ENCODE measurements around the gene BBOX1.
"Not testable (repeated sequence)": the region's sequence is repeated elsewhere in the genome, so short reads cannot be mapped to it uniquely, and the experiment has no call there.

Gene BBOX1

DNA sequence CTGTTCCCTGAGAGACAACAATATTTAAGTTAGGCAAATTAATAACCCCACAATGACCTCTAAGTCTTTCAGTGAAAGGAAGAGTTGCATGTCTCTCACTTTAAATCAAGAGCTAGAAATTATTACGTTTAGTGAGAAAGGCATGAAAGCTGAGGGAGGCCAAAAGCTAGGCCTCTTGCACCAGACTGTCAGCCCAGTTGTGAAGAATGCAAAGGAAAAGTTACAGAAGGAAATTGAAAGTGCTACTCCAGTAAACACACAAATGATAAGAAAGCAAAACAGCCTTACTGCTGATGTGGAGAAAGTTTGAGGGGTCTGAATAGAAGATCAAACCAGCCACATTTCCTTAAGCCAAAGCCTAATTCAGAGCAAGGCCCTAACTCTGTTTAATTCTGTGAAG, 45.0 kb downstream of the BBOX1 start:
- no peak for DNase-seq

DNA sequence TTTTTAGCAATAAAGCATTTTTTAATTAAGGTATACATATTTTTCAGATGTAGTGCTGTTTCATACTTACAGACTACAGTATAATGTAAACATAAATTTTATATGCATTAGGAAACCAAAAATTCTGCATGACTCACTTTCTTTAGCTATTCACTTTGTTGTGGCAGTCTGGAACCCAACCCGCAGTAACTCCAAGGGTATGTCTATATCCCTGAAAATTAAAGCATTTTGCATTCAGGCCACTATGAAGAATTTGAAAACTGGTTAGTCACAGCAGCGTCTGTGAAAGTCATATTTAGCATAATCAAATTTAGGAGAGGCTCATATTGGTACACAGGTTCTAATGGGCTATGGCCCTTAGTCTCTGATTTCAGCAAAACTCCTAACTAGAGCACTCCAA, 46.8 kb downstream of the BBOX1 start:
- DNase-seq, result no peak

GRCh38 chr11:27088353-27088752, 47.7 kb downstream of the BBOX1 start:
- no peak for DNase-seq

DNA sequence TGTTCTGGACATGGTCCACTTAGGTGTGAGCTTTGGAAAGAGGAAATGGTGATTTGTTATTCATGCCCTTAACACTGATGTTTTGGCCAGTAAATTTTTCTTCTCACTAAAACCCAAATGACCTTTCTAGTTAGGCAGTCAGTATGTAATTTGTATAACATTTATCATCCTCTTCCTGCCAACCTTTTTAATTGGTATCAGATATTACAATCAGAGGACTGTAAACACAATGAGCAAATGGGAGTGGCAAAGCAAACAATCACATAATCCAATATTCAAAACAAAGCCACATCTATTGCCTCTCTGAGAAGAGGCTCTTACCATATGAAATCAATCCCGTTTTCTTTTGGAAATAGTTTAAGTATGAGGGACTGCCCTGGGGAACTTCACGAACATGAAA, 49.1 kb downstream of the BBOX1 start:
- DNase-seq, result no peak

GRCh38 chr11:27090357-27090948, 49.8 kb downstream of the BBOX1 start:
- not testable (repeated sequence) for DNase-seq

DNA sequence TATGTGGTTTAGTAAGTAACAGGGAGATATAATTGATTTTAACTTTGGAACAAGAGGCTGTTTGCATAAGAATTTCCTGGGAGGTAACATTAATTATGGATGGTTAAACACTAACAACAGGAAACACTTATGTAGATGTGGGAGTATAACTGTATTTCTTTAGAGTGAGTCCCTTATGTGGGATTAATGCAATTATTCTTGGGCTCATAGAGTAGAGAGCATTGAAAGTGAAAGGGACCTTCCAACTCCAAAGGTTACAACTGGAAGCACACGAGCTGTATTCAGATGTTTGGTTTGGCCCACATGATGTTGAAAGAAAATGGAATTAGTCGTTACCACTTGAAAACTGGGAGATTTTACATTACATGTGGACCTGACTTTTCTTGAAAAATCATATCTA, 53.5 kb downstream of the BBOX1 start:
- no peak for DNase-seq

- DNase-seq, result no peak
Measured at GRCh38 chr11:27095059-27095458, 54.4 kb downstream of the BBOX1 start.

GRCh38 chr11:27095887-27096286, 55.3 kb downstream of the BBOX1 start:
- no peak for DNase-seq

- DNase-seq, result no peak
Measured at GRCh38 chr11:27097551-27097950, 56.9 kb downstream of the BBOX1 start.

- no peak for DNase-seq
Measured at GRCh38 chr11:27100534-27100933, 59.9 kb downstream of the BBOX1 start.

- DNase-seq, result no peak
Measured at GRCh38 chr11:27107548-27107947, 66.9 kb downstream of the BBOX1 start.

- DNase-seq, result no peak
Measured at GRCh38 chr11:27108809-27109208, 68.2 kb downstream of the BBOX1 start.

GRCh38 chr11:27111896-27112295, 71.3 kb downstream of the BBOX1 start:
- DNase-seq, result no peak

- DNase-seq, result no peak
Measured at GRCh38 chr11:27112946-27113345, 72.3 kb downstream of the BBOX1 start.

DNA sequence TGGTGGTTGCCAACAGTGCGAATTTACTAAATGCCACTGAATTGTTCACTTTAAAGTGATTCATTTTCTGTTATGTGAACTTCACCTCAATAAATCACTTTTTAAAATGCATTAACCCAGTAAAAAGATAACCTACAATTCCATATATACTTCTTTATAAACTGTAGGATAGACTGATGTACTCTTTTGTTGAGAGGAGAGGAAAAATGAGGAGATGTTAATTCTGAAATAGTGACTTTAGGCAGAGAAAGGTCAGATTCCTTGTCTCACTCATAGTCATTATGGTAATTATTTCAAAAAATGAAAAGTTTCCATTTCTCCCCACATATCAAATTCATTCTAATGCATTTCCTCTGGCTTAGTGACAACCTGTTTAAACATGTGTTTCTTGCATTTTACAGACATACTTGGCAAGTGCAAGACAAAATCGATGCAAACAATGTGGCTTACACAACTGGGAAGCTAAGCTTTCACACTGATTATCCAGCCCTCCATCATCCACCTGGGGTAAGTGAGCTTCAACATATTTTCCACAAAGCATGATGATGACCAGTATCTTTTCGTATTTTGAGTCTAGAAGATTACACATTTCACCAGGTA, 74.5 kb downstream of the BBOX1 start:
- no peak for DNase-seq

- no peak for DNase-seq
Measured at GRCh38 chr11:27116684-27117083, 76.1 kb downstream of the BBOX1 start.

DNA sequence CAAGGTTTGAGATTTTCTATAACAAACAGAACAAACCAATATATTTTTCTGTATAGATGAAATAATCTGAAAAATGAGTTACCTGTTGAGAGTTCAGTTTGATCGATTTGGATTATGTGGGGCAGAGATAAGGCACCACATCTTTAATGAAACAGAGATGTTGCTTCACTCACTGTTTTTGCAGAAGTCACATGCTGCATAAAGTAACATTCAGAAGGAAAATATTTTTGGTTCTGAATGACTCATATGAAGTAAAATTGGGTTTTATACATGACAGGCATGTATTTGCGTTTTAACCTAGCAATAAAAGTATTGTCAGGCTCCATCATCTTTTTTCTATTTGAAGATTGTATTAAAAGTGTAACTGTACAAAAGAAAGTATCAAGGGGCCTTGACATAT, 77.8 kb downstream of the BBOX1 start:
- no peak for DNase-seq

DNA sequence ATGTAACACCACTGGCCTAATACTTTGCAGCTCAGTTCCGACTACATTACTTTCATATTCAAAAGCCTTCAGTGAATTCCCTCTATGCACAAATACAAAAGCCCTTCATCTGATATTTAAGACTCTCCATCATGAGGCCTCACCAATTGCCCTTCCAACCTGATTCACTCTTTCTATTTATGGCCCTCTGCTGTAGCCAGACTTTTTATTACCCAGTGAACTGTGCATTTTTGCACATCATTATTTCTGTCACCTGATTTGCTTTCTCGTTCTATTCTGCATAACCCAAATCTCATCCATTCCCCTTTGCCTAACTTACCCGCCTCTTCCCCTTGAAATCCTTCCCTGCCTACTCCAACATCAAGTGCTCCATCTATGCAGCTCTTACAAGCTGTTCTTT, 78.3 kb downstream of the BBOX1 start:
- no peak for DNase-seq

- DNase-seq, result no peak
Measured at GRCh38 chr11:27119396-27119795, 78.8 kb downstream of the BBOX1 start.

- DNase-seq, result no peak
Measured at GRCh38 chr11:27120211-27120610, 79.6 kb downstream of the BBOX1 start.

DNA sequence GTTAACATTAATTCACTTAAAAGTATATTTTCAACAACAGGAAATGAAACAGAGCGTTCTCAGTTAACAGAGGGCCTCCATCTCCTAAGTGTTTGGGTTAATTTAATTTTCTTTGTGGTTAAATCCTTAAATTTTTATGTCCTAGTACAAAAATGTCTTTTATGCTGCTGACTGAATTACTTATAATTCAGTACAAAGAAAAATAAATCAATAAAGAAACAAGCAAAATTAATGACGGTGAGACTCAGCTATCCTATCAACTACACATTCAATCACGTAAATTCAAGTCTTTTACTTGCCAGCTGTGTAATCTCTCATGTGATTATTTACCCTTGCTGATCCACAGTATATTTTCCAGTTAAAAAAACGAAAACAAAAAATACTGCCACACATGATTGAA, 81.4 kb downstream of the BBOX1 start:
- no peak for DNase-seq

DNA sequence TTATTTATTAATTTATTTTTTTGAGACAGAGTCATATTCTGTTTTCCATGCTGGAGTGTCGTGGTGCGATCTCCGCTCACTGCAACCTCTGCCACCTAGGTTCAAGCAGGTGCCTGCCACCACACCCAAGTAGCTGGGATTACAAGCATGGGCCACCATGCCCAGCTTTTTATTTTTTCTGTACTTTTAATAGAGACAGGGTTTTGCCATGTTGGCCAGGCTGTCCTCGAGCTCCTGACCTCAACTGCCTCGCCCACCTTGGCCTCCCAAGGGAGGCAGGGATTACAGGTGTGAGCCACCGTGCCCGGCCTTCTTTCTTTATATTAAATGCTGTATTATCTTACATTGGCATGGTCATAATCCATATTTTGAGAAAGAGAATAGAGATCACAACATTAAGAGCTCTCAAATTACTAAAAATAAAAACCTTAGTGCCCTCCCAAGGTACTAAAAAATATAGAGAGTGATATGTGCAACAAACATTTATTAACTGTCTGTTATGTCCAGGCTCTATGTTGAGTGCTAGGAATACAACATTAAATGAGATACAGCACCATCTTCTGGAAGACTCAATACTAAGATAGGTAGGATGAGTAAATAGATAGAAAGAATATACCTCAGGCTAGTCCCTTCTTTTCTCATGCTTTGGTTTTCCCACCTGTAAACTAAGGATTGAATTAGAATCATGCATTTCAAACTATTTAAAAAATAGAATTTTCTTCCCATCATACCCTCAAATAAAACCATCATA, 84.1 kb downstream of the BBOX1 start:
- DNase-seq, result no peak

- DNase-seq, result no peak
Measured at GRCh38 chr11:27129686-27130085, 89.1 kb downstream of the BBOX1 start.

- DNase-seq, result no peak
Measured at GRCh38 chr11:27130806-27131205, 90.2 kb downstream of the BBOX1 start.

DNA sequence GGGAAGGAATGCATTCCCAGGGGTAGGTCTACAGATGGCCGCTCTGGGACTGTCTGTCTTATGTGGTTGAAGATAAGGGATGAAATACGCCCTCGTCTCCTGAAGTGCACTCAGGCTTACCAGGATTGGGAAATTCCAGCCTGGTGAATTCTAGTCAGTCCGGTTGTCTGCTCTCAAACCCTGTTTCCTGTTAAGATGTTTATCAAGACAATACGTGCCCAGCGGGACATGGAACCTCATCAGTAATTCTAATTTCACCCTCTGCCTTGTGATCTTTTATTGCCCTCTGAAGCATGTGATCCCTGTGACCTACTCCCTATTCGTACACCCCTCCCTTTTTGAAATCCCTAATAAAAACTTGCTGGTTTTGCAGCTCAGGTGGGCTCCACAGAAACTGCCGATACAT, 95.3 kb downstream of the BBOX1 start:
- DNase-seq, result not testable (repeated sequence)

Measured in activated CD4-positive, alpha-beta T cell treated with anti-CD3 and anti-CD28 coated beads for 1 hour (primary cell).